Fibroblast of lung (primary cell): ENCODE measurements around the gene KLF16.

Experiments
- CTCF ChIP-seq, 2 donors: IDR thresholded peaks in 1 of 2; conservative IDR thresholded peaks in 1 of 2; 1 replicate in 1 of 2; 2 replicates in 1 of 2; pipeline ENCODE4 v1.5.1; 2011 to 2012; ENCODE audit warnings: low read length in 2 of 2, control low read depth in 1 of 2, inconsistent platforms in 1 of 2, low read depth in 1 of 2, mild to moderate bottlenecking in 1 of 2
- EZH2 ChIP-seq: IDR thresholded peaks from 2 replicates; pipeline ENCODE4 v1.5.1; 2012; ENCODE audit warnings: low read length, control low read depth, mild to moderate bottlenecking; ENCODE audit errors: missing control alignments

DNA sequence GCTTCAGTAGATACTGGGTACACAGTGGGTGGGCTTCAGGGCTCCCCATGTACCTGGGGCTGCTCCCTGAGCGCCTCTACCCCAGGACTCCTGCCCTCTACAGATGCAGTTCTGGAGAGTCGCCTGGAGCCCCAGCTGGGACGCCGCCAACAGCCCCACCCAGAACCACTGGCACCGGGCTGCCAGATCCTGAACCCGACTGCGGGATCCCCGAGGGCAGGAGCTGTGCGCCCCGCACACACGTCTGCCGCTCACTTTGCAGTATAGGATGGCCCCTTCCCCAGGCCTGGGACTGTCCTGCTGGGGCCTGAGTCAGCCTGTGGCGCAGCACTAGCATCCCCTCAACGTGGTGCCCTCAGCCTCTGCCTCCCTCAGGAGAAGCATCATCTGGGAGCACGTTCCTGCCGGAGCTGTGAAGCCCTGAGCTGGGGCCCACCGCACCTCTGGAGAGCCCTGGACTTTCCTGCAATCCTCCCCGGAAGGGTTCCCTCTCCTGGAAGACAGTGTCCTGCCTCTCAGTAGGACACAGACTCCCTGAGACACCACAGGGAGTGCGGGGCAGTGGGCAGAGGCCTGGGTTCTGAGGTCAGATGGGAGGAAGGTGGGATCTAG, 18.8 kb downstream of the KLF16 start:
- no peak for TF ChIP-seq CTCF (conservative IDR thresholded peaks at IDR 0.05 in 1 of 2, IDR thresholded peaks at IDR 0.05 in 1 of 2; ENCODE audit: low read depth in 1 of 2, low read length in 2 of 2)
- TF ChIP-seq EZH2: no peak
